Stomach (tissue), 4 donors: ENCODE measurements around the gene RABGAP1L.

Experiments
- POLR2A ChIP-seq, 4 donors: fragments of 450-650 bp; IDR thresholded peaks; one replicate each; pipeline ENCODE4 v1.6.1; 2016; ENCODE audit warnings: antibody characterized with exemption in 4 of 4, control low read depth in 2 of 4, mild to moderate bottlenecking in 1 of 4, moderate library complexity in 1 of 4
- POLR2AphosphoS5 ChIP-seq, 3 donors: sonication (generic); formaldehyde crosslinking; IDR thresholded peaks; one replicate each; pipeline ENCODE4 v1.6.1; 2016; ENCODE audit warnings: antibody characterized with exemption in 3 of 3
- TF ChIP-seq, protein P1 (sequence below), 7 experiments: fragments of 450-650 bp in 4 of 7; fragments of 200-600 bp in 3 of 7; sonication (generic) in 3 of 7; IDR thresholded peaks; one replicate each; pipeline ENCODE4 v1.5.1; 2016 to 2019; ENCODE audit warnings: antibody characterized with exemption in 7 of 7, control low read depth in 2 of 7, mild to moderate bottlenecking in 1 of 7

DNA sequence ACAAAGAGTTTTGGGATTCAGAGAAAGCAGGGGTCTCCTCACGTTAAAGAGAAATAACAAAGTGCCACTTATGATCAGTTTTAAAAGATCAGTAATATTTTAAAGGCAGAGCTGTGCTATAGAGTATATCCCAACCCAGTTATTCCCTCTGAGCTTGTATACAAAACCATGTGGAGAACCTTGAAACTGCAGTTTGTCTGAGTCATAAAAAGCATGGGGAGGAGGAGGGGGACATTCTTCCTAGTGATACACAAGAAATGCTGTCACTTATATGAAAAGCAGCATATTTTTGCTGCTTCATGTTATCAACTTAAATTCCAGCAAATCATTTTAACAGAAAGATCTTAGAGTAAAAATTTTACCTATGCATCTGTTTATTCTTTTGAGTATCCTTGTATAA is 533.0 kb downstream of the RABGAP1L start:
- TF ChIP-seq POLR2A (IDR thresholded peaks at IDR 0.05): no peak
- TF ChIP-seq, protein P1, sequence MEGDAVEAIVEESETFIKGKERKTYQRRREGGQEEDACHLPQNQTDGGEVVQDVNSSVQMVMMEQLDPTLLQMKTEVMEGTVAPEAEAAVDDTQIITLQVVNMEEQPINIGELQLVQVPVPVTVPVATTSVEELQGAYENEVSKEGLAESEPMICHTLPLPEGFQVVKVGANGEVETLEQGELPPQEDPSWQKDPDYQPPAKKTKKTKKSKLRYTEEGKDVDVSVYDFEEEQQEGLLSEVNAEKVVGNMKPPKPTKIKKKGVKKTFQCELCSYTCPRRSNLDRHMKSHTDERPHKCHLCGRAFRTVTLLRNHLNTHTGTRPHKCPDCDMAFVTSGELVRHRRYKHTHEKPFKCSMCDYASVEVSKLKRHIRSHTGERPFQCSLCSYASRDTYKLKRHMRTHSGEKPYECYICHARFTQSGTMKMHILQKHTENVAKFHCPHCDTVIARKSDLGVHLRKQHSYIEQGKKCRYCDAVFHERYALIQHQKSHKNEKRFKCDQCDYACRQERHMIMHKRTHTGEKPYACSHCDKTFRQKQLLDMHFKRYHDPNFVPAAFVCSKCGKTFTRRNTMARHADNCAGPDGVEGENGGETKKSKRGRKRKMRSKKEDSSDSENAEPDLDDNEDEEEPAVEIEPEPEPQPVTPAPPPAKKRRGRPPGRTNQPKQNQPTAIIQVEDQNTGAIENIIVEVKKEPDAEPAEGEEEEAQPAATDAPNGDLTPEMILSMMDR (IDR thresholded peaks at IDR 0.05): no peak
- TF ChIP-seq POLR2AphosphoS5 (IDR thresholded peaks at IDR 0.05): no peak
